GM21529 (cell line): ENCODE data around the gene MAST1.
"Not testable (repeated sequence)": the region's sequence is repeated elsewhere in the genome, so short reads cannot be mapped to it uniquely, and the experiment has no call there.

Experiments used
- ATAC-seq: cut with Tn5 transposase; IDR thresholded peaks from one replicate; pipeline ENCODE4 v1.9.1; 2021; ENCODE audit not compliant: unreplicated experiment

The MAST1 gene

DNA sequence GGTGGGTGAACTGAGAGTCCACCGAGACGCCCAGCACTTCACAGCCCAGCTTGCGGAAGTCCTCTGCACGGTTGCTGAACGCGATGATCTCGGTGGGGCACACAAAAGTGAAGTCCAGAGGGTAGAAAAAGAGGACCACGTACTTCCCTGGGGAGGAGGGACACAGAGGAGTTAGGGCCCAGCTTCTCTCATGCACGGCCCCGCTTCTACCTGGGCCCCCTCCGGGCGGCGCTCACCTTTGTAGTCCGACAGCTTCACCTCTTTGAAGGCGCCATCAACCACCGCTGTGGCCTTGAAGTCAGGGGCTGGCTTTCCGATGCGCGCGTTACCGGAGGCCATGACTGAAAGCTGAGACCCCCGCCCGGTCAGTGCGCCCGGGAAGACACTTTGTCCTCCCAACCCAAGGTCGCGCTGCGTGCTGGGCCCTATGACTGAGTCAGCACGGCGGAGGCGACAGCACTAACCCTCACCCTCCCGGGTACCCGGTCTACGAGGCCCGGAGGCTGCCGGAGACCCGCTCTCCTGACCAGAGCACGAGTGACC lies 37.3 kb upstream of the MAST1 start:
- no peak for ATAC-seq

DNA sequence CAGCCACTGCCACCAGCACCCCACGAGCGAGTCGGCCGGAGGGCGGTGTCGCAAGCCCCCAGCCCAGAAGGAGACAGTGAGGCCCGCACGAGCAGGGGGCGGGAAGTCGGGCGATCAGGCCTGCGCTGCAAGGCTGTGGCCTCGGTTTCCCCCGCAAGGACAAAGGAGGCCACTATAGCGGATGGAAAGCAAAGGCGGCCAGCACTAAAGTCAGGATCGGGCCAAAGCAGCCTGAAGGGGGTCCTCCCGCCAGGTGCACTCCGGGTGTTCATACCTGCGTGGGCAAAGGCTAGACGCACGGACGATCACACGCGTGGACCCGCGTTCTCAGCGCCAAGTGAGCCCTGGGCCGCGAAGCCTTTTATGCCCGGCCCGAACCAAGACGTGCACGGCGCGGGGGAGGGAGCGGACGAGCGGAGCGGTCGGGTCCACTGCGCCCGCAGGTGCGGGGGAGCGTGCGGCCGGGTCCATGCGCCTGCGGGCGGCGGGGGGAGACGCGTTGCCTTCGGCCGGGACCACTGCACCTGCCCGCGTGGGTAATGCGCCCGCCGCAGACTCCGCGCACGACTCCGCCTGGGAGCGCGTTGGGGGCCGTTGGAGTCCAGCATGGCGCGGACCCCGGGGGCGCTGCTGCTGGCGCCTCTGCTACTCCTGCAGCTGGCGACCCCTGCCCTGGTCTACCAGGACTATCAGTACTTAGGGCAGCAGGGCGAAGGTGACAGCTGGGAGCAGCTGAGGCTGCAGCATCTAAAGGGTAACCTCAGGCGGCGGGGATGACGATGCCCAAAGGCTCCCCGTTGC lies 36.6 kb upstream of the MAST1 start, which contains the start of the genes PRDX2 and THSD8:
Gene PRDX2, minus strand, starts transcription at position 335 of the 801 bp plus-strand sequence. CDS start 539 bp downstream, outside the sequence.
Gene THSD8, plus strand, starts transcription at position 604 of the 801 bp plus-strand sequence. Its CDS starts 3 bp downstream, at position 607.
- no peak for ATAC-seq

DNA sequence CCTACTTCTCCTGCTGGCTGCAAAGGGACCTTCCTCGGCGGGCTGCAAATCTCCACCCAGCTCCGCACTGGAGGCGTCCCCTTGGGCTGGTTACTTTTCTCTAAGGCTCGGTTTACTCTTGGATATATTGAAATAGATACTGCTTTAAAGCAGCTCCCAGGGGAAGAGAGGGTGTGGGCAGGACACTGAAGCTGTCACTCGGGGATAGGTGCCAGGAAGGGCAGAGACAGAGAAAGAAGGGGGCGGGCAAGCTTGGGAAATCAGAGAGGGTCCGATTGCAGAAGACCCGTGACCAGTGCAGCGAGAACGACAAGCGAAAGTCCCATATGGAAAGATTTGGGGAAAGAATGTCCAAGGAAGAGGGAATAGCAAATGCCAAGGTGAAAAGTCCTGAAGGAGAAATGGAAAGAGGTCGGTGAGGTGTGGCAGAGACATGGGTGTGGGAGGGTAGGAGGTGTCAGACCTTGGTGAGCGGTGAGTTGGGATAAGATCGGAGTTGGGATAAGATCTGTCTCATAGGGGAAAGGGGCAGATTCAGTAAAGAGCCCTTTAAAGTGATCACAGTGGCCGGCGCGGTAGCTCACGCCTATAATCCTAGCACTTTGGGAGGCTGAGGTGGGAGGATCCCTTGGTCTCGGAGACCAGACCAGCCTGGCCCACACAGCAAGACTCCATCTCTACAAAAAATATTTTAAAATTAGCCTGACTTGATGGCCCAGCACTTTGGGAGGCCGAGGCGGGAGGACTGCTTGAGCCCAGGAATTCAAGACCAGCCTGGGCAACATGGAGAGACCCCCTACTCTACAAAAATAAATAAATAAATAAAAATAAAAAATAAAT lies 35.8 kb upstream of the MAST1 start:
- ATAC-seq, result no peak

DNA sequence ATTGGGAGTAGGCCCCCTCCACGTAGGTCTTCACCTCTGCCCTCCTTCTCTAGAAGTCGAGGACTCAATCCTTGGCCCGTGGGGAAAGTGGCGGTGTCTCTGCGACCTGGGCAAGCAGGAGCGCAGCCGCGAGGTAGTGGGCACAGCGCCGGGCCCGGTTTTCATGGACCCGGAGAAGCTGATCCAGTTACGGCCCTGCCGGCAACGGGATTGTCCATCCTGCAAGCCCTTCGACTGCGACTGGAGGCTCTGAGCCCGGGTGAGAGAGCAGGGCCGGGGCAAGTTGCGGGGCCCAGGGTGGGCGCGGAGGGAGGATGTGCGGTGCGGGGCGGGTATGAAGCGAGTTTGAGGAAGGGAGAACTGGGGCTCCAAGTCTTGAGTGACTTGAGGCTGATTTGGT lies 34.3 kb upstream of the MAST1 start:
- no peak for ATAC-seq

DNA sequence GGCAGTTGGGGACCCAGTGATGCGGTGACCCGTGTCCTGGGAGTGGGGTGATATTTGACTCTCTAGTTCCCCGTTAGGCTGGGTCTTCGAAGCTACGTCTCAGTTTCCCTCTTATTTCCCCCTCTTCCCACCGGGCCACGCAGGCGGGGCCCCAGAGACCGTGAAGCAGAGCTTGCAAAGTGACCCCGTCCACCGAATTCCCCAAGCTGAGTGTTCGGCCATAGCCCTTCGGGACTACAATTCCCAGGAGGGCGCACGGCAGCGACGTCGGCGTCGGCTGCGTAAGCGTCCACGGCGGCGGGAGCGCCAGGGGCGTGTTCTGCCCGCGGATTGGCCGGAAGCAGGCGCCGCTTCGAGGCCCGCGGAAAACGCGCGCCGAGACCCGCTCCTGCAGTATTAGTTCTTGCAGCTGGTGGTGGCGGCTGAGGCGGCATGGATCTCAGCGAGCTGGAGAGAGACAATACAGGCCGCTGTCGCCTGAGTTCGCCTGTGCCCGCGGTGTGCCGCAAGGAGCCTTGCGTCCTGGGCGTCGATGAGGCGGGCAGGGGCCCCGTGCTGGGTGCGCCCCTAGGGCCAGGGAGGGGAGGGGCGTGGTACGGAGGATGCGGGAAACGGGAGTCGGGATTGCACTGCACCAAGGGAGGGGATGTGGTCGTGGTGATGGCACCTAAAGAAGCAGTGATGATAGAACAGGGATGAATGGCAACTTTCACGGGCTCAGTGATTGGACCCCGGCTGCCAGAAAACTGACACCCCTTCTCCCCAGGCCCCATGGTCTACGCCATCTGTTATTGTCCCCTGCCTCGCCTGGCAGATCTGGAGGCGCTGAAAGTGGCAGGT lies 31.9 kb upstream of the MAST1 start, which contains the start of gene RNASEH2A:
Gene RNASEH2A, plus strand, starts transcription at position 343 of the 840 bp plus-strand sequence. Its CDS starts 90 bp downstream, at position 433.
- peak; percentile 72 for ATAC-seq

DNA sequence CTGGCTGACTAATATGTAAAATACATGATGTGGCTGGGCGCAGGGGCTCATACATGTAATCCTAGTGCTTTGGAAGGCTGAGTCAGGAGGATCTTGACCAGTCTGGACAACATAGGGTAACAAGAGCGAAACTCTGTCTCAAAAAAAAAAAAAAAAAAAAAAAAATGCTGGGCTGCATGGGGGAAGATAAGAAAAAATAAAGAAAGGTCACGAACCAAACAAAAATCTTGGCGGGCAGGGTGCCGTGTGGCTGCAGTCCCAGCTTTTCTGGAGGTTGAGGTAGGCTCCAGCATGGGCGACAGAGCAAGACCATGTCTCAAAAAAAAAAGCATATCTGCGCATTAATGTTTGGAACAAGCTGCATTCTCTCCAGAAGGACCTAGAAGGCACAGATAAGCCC lies 23.2 kb upstream of the MAST1 start:
- ATAC-seq, result no peak

DNA sequence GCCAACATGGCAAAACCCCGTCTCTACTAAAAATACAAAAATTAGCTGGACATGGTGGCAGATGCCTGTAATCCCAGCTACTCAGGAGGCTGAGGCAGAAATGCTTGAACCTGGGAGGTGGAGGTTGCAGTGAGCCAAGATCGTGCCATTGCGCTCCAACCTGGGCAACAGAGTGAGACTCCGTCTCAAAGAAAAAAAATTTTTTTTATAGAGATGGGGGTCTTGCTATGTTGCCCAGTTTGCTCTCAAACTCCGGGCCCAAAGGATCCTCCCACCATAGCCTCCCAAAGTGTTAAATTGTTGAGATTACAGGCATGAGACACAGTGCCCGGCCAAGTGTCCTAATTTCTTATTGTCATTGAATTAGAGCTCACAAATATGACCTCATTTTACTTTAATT lies 21.1 kb upstream of the MAST1 start:
- ATAC-seq, result not testable (repeated sequence)

DNA sequence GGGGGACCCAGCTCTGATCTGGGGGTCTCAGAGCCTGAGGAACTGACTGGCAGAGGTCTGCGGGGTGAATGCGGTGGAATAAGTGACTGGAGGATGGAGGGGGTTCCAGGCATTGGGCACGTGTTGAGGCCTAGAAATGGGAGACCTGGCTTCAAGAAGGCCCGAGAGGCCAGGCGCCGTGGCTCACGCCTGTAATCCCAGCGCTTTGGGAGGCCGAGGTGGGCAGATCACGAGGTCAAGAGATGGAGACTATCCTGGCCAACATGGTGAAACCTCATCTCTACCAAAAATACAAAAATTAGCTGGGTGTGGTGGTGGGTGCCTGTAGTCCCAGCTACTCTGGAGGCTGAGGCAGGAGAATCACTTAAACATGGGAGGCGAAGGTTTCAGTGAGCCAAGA lies 20.5 kb upstream of the MAST1 start:
- not testable (repeated sequence) for ATAC-seq

DNA sequence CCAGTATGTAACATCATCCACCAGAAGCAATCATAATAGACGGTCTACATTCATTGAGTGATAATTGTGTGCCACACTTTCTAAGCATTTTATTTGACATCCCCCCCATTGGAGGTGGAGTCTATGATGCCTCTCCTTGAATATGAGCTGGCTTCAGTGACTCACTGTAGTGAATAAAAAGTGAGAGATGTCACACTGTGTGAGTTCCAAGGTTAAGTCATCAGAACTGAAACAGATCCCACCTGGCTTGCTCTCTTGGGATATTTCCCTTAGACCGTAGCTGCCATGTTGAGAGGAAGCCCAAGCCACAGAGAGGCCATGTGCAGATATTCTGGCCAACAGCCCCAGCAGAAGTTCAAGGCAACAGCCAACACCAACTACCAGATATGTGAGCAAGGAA lies 16.6 kb upstream of the MAST1 start:
- ATAC-seq, result no peak

DNA sequence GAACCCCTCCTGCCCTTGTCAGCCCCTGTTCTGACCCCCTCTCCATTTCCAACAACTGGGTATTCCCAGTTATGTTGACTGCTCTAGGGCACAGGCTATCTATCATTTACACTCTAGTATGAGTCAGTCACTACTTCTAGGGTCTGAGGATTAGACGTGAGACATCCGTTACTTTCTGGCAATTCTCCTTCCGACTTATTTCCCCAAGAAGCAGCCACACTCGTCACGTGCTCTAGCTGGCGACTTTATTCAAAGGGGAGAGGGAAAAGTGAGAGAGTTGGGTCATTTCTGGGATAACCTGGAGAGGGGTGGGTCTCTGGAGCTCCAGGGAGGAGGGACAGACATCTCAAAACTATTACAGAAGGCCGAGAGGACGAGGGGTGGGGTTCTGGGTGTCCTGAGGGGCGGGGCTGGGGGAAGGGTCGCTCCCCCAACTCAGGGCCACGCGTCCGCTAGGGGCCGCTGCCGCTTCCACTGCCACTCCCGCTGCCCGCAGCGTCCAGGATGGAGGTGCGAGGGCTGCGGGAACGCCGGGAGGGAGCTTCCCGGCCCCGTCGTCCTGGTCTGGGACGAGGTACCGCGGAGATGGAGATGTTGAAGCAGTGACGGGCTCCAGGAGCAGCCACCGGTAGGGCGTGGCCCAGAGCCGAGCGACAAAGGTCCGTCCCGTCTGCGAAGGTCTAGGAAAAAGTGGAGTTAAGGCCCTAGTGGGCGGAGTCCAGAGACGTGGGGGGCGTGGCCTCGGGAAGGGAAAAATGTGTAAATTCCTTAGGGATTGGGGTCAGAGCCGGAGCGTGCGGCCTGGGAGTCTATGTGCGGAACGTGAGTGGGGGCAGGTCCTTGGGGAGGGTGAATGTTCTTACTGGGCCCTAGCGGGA lies 12.8 kb upstream of the MAST1 start:
- no peak for ATAC-seq

DNA sequence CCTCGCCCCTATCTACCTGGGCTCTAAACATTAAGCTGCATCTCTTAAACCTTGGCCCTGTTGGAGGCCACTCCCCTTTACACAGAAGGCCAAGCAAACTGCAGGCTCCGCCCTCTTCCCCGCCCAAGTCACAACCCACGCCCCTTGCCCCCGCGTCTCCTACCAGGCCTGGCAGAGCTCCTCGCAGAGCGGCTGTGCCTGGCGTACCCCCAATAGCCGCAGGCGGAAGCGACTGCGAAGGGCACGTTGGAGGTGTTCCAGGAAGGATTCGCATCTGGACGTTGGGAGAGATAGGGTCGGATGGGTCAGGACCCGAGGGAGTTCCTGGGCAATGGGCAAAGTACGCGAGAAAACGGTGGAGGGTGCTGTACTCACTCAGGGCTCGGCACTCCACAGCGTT lies 9.8 kb upstream of the MAST1 start:
- no peak for ATAC-seq

DNA sequence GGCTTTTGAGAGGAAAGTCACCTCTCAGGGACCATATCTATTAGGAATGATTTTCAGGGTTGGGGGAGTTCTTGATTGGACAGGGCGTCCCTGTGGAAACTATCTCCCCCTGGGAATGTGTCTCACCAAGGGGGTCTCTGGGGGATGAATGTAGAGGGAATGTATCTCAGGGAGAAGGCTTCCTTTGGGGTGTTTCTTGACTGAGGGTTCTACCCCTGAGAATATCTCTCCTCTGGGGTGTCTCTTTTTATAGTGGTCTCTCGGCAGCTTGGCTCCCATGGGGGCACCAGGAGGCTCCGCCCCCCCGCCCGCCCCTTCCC lies 4.9 kb upstream of the MAST1 start:
- ATAC-seq, result no peak

DNA sequence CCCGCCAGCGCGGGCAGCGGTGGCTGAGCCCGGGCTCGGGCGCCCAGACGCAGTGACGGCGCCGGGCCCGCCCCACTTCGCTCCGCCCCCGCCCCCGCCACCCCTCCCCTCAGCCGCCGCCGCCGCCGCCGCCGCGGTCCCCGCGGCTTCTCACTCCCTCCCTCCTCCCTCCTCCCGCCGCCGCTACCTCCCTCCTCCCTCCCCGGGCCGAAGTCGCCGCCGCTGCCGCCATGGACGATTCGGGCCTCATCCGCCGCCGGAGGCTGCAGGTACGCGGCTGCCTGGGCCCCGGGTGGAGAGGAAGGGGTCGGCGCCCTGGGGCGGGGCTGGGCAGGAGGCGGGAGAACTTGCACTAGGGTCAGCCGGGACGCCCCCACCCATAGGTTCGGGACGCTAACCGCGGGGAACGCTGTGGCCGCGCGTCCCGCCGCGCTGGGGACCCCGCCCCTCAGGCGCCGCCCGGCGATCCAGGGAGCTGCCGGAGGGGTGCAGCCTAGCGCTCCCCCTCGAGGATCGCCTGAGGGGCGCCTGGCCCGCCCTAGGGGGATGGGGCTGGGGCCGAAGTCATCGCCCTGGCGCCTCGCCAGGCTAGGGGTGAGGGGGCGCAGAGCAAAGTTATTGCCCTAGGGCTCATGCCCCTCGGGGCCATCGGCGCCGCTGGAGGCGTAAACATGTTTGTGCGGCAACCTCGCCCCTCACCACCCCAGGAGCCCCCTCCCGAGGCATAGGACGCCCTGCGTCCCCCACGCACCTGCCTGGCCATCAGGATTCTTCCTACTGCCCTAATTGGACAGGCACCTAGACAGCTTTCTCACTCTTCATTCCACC lies 4.4 kb upstream of the MAST1 start:
- ATAC-seq, result no peak

DNA sequence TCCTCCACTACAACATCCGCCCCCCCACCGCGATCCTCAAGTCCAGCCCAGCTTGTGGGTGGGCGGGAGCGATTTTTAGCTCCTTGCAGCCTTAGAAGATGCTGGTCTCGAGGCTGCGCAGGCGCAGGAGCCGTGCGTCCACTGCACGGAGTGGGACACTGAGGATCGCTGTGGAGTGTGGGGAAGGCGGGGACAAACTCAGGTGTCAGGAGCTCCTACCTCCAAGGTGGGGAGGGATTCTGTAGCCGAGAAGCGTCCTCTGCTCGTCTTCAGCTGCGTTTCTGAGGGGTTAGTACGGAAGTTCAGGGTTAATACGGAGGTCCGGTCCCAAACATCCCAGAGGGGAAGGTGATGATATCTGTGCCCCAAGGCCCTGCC lies 3.8 kb upstream of the MAST1 start, which contains the start of gene RTBDN:
Gene RTBDN, minus strand, starts transcription at position 14 of the 378 bp plus-strand sequence. CDS start 4,600 bp downstream, outside the sequence.
- ATAC-seq, result no peak

DNA sequence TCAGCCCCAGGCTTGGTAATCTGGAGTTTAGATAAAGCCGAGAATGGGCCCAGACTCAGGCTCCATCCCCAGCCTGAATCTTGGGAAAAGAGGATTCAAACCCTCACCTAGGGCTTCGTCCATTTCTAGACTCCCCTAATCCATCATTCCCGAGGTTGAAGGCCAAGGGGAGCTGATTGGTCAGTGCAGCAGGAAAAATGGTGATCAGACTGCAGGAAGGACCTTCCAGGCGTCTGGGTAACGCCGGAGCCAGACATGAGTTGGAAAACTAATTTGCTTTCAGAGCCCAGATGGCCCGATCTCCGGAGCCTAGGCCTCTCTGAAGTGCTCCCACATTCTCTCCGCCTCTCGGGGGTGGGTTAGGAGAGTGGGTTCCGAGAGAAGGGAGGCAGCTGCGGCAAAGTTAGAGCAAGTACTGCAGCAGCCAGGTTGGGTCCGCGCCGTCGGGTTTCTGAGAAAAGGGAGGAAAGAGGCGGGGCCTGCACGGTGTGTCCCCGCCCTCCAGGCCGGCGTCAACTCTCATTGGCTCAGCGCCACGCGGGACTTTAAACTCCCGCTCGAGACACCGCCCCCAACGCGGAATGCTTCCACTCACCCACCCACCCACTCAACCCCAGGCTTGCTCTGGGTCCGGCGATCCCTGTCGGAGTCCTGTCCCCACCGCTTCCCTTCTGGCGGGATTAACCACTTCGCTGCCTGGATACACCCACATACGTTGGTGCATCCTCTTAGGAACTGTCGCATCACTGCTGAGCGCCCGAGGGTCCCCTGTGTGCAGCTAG lies 3.1 kb upstream of the MAST1 start:
- ATAC-seq, result no peak

DNA sequence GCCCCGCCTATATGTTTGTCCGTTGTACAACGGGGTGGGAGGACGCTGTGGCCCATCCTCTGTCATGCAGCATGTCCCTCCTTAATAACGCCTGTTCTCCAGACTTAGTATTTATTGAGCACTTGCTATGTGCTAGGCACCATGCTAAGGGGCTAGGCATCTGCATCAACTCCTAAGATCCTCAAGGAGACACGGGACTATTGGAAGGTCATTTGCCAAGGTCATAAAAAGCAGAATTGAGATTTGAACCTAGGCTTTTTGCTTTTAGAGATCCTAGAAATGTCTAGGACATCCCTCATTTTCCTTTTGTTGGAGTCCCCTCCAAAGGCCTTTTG lies 1.8 kb upstream of the MAST1 start:
- no peak for ATAC-seq

DNA sequence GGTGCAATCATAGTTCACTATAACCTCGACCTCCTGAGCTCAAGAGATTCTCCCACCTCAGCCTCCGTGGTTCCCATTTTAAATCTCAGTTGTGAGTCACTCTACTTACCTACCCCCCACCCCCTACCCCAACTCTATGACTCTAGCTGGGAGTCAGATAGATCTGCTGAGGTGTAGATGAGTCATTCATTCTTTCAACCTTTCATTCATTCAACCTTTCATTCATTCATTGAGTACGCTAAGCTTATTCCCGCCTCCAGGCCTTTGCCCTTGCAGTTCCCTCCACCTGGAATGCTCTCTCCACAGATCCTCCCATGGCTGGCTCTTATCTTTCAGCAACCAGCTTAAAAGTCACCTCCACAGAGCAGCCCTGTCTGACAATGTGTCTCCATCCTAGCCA lies 1.1 kb upstream of the MAST1 start:
- ATAC-seq, result no peak
